OCI-LY1 (cell line): ENCODE results near the gene CFAP157.

ENCODE experiments used
- H2AFZ ChIP-seq: fragments of 200-600 bp; sonication (generic), shearing (Covaris generic); 2 replicates; pipeline ENCODE4 v1.6.0; 2014; ENCODE audit warnings: antibody characterized with exemption, mild to moderate bottlenecking, low read length
- H3F3A ChIP-seq: fragments of 200-600 bp; sonication (generic), shearing (Covaris generic); 2 replicates; pipeline ENCODE4 v1.6.0; 2014; ENCODE audit warnings: mild to moderate bottlenecking, antibody characterized with exemption, low read length, moderate library complexity; ENCODE audit not compliant: insufficient read depth
- H3K27ac ChIP-seq: fragments of 200-600 bp; sonication (generic); 2 replicates; pipeline ENCODE4 v1.5.1; 2014; ENCODE audit warnings: low read length, mixed run types, mild to moderate bottlenecking, low read depth; ENCODE audit not compliant: poor library complexity, severe bottlenecking
- H3K27me3 ChIP-seq: fragments of 200-600 bp; sonication (generic); 2 replicates; pipeline ENCODE4 v1.6.0; 2014; ENCODE audit warnings: antibody characterized with exemption, mild to moderate bottlenecking, low read length, moderate library complexity; ENCODE audit not compliant: insufficient read depth
- H3K36me3 ChIP-seq: fragments of 200-600 bp; sonication (generic); 2 replicates; pipeline ENCODE4 v1.6.1; 2014; ENCODE audit warnings: mild to moderate bottlenecking, antibody characterized with exemption, low read length, moderate library complexity, mixed read lengths; ENCODE audit not compliant: insufficient read depth
- H3K4me1 ChIP-seq: fragments of 200-600 bp; sonication (generic); 2 replicates; pipeline ENCODE4 v1.5.1; 2014; ENCODE audit warnings: mild to moderate bottlenecking, low read length, moderate library complexity; ENCODE audit not compliant: insufficient read depth, severe bottlenecking
- H3K4me2 ChIP-seq: fragments of 200-600 bp; sonication (generic), shearing (Covaris generic); 2 replicates; pipeline ENCODE4 v1.6.1; 2014; ENCODE audit warnings: low read length
- H3K4me3 ChIP-seq: fragments of 200-600 bp; sonication (generic); 2 replicates; pipeline ENCODE4 v1.5.1; 2014; ENCODE audit warnings: low read length, low read depth, mild to moderate bottlenecking, mixed read lengths; ENCODE audit not compliant: poor library complexity, severe bottlenecking
- H3K79me2 ChIP-seq: fragments of 200-600 bp; shearing (Covaris generic); 2 replicates; pipeline ENCODE4 v1.6.1; 2016; ENCODE audit warnings: mixed run types, low read length, mixed read lengths; ENCODE audit not compliant: insufficient read depth
- H3K9ac ChIP-seq: fragments of 200-600 bp; sonication (generic), shearing (Covaris generic); 2 replicates; pipeline ENCODE4 v1.6.1; 2014; ENCODE audit warnings: mild to moderate bottlenecking, low read length, mixed read lengths
- H3K9me2 ChIP-seq: fragments of 200-600 bp; sonication (generic), shearing (Covaris generic); 2 replicates; pipeline ENCODE4 v1.6.1; 2014; ENCODE audit warnings: low read depth, mild to moderate bottlenecking, low read length, mixed read lengths
- H3K9me3 ChIP-seq: fragments of 200-600 bp; shearing (Covaris generic); 2 replicates; pipeline ENCODE4 v1.6.1; 2014; ENCODE audit warnings: low read length, mixed read lengths
- H4K20me1 ChIP-seq: fragments of 200-600 bp; sonication (generic), shearing (Covaris generic); 2 replicates; pipeline ENCODE4 v1.6.0; 2016; ENCODE audit warnings: mild to moderate bottlenecking, low read length; ENCODE audit not compliant: insufficient read depth
- CTCF ChIP-seq: fragments of 200-600 bp; sonication (generic), shearing (Covaris generic); IDR thresholded peaks from 2 replicates; pipeline ENCODE4 v1.5.1; 2017; ENCODE audit warnings: mild to moderate bottlenecking, antibody characterized with exemption, low read length, moderate library complexity, mixed read lengths
- EZH2 ChIP-seq: fragments of 200-600 bp; sonication (generic), shearing (Covaris generic); IDR thresholded peaks from 2 replicates; pipeline ENCODE4 v1.8.0; 2017; ENCODE audit warnings: borderline replicate concordance, mixed run types, mild to moderate bottlenecking, antibody characterized with exemption, low read length, moderate library complexity, mixed read lengths

CFAP157 gene

GRCh38 chr9:127720031-127720864 is 13.5 kb downstream of the CFAP157 start:
- no peaks in the 10 kb centered on the region for H3F3A ChIP-seq
- no peaks in the 10 kb centered on the region for H3K9me3 ChIP-seq
- H3K79me2 ChIP-seq: no peaks in the 10 kb centered on the region
- no peaks in the 10 kb centered on the region for H3K9me2 ChIP-seq
- no peaks in the 10 kb centered on the region for H4K20me1 ChIP-seq
- no peak overlapping the region for H3K27ac ChIP-seq
- no peak overlapping the region for H3K4me3 ChIP-seq
- H3K9ac ChIP-seq: no peak overlapping the region
- H3K4me1 ChIP-seq: peaks cover 5% of the 10 kb centered on the region
- H3K4me2 ChIP-seq: no peak overlapping the region
- TF ChIP-seq CTCF (no peak), EZH2 (no peak)
- peaks cover 4% of the 10 kb centered on the region; the same call in 1 of the 2 replicates for H3K27me3 ChIP-seq
- H2AFZ ChIP-seq: no peak overlapping the region
- H3K36me3 ChIP-seq: no peaks in the 10 kb centered on the region

- Histone ChIP-seq H3F3A (no peaks in the 10 kb centered on the region), H3K4me3 (no peak overlapping the region), H3K27ac (no peak overlapping the region), H3K79me2 (no peaks in the 10 kb centered on the region), H3K36me3 (no peaks in the 10 kb centered on the region), H3K4me1 (peaks cover 5% of the 10 kb centered on the region), H4K20me1 (no peaks in the 10 kb centered on the region), H3K4me2 (no peak overlapping the region), H3K27me3 (peaks cover 4% of the 10 kb centered on the region; the same call in 1 of the 2 replicates), H3K9ac (no peak overlapping the region), H2AFZ (no peak overlapping the region), H3K9me2 (no peaks in the 10 kb centered on the region), H3K9me3 (no peaks in the 10 kb centered on the region)
- TF ChIP-seq CTCF (no peak), EZH2 (no peak)
Measured at GRCh38 chr9:127720865-127721227, 14.1 kb downstream of the CFAP157 start.

DNA sequence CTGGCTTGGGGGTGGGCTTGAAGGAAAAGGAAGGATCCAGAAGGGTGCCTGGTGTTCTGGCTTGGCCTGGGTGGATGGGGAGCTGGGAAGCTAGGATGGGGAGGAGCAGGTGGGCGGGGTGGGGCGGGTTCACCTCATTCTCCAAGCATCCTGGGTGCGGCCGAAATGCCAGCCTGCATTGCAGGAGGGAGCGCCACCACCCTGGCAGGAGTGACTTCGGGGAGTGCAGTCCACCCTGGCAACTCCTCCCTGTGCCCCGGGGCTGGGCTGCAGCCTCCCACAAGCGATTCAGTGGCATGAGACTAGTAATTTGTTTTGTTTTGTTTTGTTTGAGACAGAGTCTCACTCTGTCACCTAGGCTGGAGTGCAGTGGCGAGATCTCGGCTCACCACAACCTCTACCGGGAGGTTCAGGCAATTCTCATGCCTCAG is 14.6 kb downstream of the CFAP157 start:
- TF ChIP-seq CTCF (no peak), EZH2 (no peak)
- H3K9me2 ChIP-seq: no peaks in the 10 kb centered on the region
- H2AFZ ChIP-seq: no peak overlapping the region
- no peak overlapping the region for H3K4me3 ChIP-seq
- no peak overlapping the region for H3K9ac ChIP-seq
- H4K20me1 ChIP-seq: no peaks in the 10 kb centered on the region
- H3K79me2 ChIP-seq: no peaks in the 10 kb centered on the region
- no peak overlapping the region for H3K27ac ChIP-seq
- no peaks in the 10 kb centered on the region for H3F3A ChIP-seq
- peaks cover 4% of the 10 kb centered on the region; the same call in 1 of the 2 replicates for H3K27me3 ChIP-seq
- no peak overlapping the region for H3K4me2 ChIP-seq
- H3K9me3 ChIP-seq: no peaks in the 10 kb centered on the region
- H3K36me3 ChIP-seq: no peaks in the 10 kb centered on the region
- no peaks in the 10 kb centered on the region for H3K4me1 ChIP-seq
